Mammary epithelial cell (primary cell): Measurements from ENCODE around the gene PAK1.

ENCODE experiments used
- EZH2 ChIP-seq: IDR thresholded peaks from 2 replicates; pipeline ENCODE4 v1.6.1; 2012; ENCODE audit warnings: low read length, inconsistent platforms, borderline replicate concordance
- TF ChIP-seq, protein P1 (sequence below), 2 donors: IDR thresholded peaks in 1 of 2; conservative IDR thresholded peaks in 1 of 2; 2 replicates each; pipeline ENCODE4 v1.5.1; 2011 to 2012; ENCODE audit warnings: inconsistent platforms in 2 of 2, low read length in 2 of 2, mild to moderate bottlenecking in 2 of 2, control low read depth in 1 of 2, low read depth in 1 of 2; ENCODE audit not compliant: insufficient read depth in 1 of 2; ENCODE audit errors: extremely low read depth in 1 of 2

DNA sequence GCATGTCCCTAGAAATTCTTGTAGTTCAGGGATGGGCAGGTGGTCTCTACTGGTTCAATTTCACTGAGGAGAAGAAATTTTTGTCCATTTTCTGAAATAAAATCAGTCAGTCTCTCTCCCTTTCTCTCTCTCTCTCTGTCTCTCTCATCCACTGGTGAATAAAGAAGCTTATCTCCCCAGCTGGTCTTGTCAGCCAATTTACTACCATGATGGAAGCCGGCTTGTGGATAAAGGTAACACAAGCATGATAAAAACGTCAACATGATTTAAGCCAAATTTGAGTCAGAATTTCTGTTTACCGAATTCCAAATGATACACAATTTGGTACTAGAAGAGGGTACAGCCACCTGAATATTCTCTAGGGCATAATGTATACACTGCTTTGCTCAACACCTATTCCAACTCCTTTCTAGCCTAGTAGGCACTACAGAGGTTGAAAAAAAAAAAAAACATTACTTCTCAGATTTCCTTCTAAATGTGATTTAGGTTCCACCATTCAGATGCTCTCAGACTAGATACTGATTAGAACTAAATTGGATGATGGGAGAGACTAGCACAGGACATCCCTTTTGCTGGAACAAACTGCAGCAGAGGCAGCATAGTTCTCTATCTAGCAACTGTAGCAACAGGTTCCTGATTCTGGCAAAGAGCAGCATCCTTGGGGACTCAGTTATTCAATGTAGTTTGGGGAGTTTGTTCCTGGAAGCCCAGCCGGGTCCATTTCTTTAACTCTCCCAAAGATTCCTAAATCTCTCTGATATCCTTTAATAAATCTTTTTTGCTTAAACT lies 18.8 kb downstream of the PAK1 start:
- TF ChIP-seq, protein P1, sequence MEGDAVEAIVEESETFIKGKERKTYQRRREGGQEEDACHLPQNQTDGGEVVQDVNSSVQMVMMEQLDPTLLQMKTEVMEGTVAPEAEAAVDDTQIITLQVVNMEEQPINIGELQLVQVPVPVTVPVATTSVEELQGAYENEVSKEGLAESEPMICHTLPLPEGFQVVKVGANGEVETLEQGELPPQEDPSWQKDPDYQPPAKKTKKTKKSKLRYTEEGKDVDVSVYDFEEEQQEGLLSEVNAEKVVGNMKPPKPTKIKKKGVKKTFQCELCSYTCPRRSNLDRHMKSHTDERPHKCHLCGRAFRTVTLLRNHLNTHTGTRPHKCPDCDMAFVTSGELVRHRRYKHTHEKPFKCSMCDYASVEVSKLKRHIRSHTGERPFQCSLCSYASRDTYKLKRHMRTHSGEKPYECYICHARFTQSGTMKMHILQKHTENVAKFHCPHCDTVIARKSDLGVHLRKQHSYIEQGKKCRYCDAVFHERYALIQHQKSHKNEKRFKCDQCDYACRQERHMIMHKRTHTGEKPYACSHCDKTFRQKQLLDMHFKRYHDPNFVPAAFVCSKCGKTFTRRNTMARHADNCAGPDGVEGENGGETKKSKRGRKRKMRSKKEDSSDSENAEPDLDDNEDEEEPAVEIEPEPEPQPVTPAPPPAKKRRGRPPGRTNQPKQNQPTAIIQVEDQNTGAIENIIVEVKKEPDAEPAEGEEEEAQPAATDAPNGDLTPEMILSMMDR (conservative IDR thresholded peaks at IDR 0.05 in 1 of 2, IDR thresholded peaks at IDR 0.05 in 1 of 2; ENCODE audit: extremely low read depth in 1 of 2, insufficient read depth in 1 of 2, low read depth in 1 of 2, low read length in 2 of 2), result no peak
- TF ChIP-seq EZH2, result no peak
